Parathyroid adenoma (tissue), 2 donors: Measurements from ENCODE around the gene RTN4IP1.

Experiments used
- H2AFZ ChIP-seq: fragments of 300-600 bp; sonication (generic); one replicate; pipeline ENCODE4 v1.7.0; 2017; ENCODE audit warnings: antibody characterized with exemption, mild to moderate bottlenecking
- H3K27ac ChIP-seq: fragments of 300-600 bp; sonication (generic); one replicate; pipeline ENCODE4 v1.7.0; 2017
- H3K27me3 ChIP-seq: fragments of 300-600 bp; sonication (generic); one replicate; pipeline ENCODE4 v1.7.0; 2017; ENCODE audit warnings: low read length; ENCODE audit not compliant: control insufficient read depth, insufficient read depth
- H3K36me3 ChIP-seq: fragments of 300-600 bp; sonication (generic); one replicate; pipeline ENCODE4 v1.7.0; 2017; ENCODE audit warnings: low read length; ENCODE audit not compliant: control insufficient read depth, insufficient read depth
- H3K4me1 ChIP-seq: fragments of 300-600 bp; sonication (generic); one replicate; pipeline ENCODE4 v1.7.0; 2017; ENCODE audit warnings: control low read depth
- H3K4me2 ChIP-seq: fragments of 300-600 bp; sonication (generic); one replicate; pipeline ENCODE4 v1.7.0; 2017; ENCODE audit warnings: low read length
- H3K4me3 ChIP-seq: fragments of 300-600 bp; sonication (generic); one replicate; pipeline ENCODE4 v1.7.0; 2017; ENCODE audit warnings: low read depth, low read length
- H3K79me2 ChIP-seq: fragments of 300-600 bp; sonication (generic); one replicate; pipeline ENCODE4 v1.7.0; 2017; ENCODE audit warnings: control low read depth
- H3K9ac ChIP-seq: fragments of 300-600 bp; sonication (generic); one replicate; pipeline ENCODE4 v1.7.0; 2017; ENCODE audit warnings: mild to moderate bottlenecking
- H3K9me3 ChIP-seq: fragments of 300-600 bp; sonication (generic); one replicate; pipeline ENCODE4 v1.7.0; 2017; ENCODE audit warnings: low read length; ENCODE audit not compliant: control insufficient read depth
- CTCF ChIP-seq: fragments of 300-600 bp; sonication (generic); IDR thresholded peaks from one replicate; pipeline ENCODE4 v1.7.0; 2017; ENCODE audit warnings: antibody characterized with exemption, mild to moderate bottlenecking
- donor health status: primary hyperparathyroidism.

Gene RTN4IP1

GRCh38 chr6:106658469-106658868 is 29.2 kb upstream of the RTN4IP1 start:
- Histone ChIP-seq H3K9me3 (no peaks in the 10 kb centered on the region), H3K79me2 (no peaks in the 10 kb centered on the region), H3K27ac (no peak overlapping the region), H3K36me3 (no peaks in the 10 kb centered on the region), H3K4me2 (no peak overlapping the region), H3K4me3 (no peak overlapping the region), H3K4me1 (no peaks in the 10 kb centered on the region), H3K9ac (no peak overlapping the region), H2AFZ (no peak overlapping the region), H3K27me3 (no peaks in the 10 kb centered on the region)
- no peak for TF ChIP-seq CTCF

DNA sequence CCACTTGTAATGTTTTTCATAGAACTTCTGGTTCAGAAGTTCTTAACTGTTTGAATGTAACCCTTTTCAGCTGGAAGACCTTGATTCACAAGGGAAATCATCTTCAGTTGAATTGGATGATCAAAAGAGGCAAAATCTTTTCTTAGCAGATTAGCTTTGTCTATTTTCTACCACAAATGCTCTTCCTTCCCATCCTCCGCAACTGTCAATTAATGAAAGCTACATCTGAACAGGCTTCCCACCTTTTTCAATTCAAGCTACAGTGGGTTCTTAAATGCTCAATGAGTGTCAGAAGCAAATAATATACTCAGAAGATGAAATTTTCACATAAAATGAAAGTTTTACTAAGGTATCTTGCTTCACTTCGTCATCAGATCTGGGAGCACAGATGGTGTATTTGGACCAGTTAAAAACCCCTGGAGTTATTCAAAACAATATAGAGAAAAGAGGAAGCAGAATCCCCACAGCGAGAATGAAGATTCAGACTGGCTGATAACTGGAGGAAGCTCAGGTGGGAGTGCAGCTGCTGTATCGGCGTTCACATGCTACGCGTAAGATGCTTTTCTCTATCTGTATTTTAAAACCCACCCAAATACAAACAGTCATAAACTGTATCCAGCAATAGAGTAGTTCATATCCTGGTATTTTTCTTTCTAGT is 19.5 kb upstream of the RTN4IP1 start:
- no peak overlapping the region for H2AFZ ChIP-seq
- no peaks in the 10 kb centered on the region for H3K4me1 ChIP-seq
- H3K4me2 ChIP-seq, result no peak overlapping the region
- H3K27ac ChIP-seq, result no peak overlapping the region
- no peak for TF ChIP-seq CTCF
- no peaks in the 10 kb centered on the region for H3K27me3 ChIP-seq
- no peaks in the 10 kb centered on the region for H3K36me3 ChIP-seq
- H3K9ac ChIP-seq, result no peak overlapping the region
- H3K4me3 ChIP-seq, result no peak overlapping the region
- H3K79me2 ChIP-seq, result no peaks in the 10 kb centered on the region
- no peaks in the 10 kb centered on the region for H3K9me3 ChIP-seq

DNA sequence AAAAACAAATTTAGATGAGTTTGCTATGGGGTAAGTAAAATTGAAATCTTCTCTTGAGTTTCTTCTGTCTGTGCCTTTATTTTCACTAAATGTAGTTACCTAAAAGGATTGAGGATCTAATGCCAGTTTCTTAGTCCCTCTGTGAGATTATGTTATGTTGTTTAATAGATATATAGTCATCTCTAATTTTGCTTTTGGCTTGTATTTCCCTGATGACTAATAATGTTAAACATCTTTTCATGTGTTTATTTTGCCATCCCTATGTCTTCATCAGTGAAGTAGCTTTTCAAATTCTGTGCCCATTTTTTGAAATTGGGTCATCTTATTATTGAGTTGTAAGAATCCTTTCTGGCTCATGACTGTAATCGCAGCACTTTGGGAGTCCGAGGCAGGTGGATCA is 13.8 kb upstream of the RTN4IP1 start:
- Histone ChIP-seq H3K4me1 (no peaks in the 10 kb centered on the region), H3K27me3 (no peaks in the 10 kb centered on the region), H3K36me3 (no peaks in the 10 kb centered on the region), H3K4me2 (no peak overlapping the region), H2AFZ (no peak overlapping the region), H3K9me3 (no peaks in the 10 kb centered on the region), H3K9ac (no peak overlapping the region), H3K79me2 (peaks cover 6% of the 10 kb centered on the region), H3K27ac (no peak overlapping the region), H3K4me3 (no peak overlapping the region)
- TF ChIP-seq CTCF, result no peak

GRCh38 chr6:106642476-106642875 is 13.2 kb upstream of the RTN4IP1 start:
- H3K4me3 ChIP-seq, result no peak overlapping the region
- TF ChIP-seq CTCF, result no peak
- H3K9ac ChIP-seq, result no peak overlapping the region
- no peak overlapping the region for H3K27ac ChIP-seq
- H3K27me3 ChIP-seq, result no peaks in the 10 kb centered on the region
- H3K9me3 ChIP-seq, result no peaks in the 10 kb centered on the region
- H3K4me1 ChIP-seq, result no peaks in the 10 kb centered on the region
- H3K79me2 ChIP-seq, result peaks cover 6% of the 10 kb centered on the region
- no peak overlapping the region for H3K4me2 ChIP-seq
- H3K36me3 ChIP-seq, result no peaks in the 10 kb centered on the region
- no peak overlapping the region for H2AFZ ChIP-seq

DNA sequence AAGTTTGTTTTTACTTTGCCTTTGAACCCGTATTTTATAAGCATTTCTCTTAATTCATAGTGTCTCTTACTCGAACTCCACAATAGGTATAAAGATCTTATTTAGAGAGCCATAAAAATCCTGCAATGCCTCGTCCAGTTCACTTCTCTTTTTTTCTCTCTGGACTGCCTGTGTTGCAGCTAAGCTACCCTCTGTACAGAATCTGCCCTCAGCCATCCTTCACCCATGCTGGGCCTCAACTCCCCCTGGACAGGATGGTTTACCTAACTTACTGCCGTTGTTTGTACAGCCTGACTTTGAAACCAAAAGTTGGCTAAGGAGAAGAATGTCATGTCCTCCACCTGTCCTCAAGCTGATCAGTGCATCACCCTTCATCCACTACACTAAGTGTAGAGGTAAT is 10.5 kb upstream of the RTN4IP1 start:
- TF ChIP-seq CTCF, result no peak
- no peak overlapping the region for H3K4me2 ChIP-seq
- peaks cover 13% of the 10 kb centered on the region for H3K79me2 ChIP-seq
- H3K36me3 ChIP-seq, result no peaks in the 10 kb centered on the region
- H3K27ac ChIP-seq, result no peak overlapping the region
- no peak overlapping the region for H3K4me3 ChIP-seq
- no peak overlapping the region for H3K9ac ChIP-seq
- H3K4me1 ChIP-seq, result no peaks in the 10 kb centered on the region
- no peaks in the 10 kb centered on the region for H3K27me3 ChIP-seq
- no peaks in the 10 kb centered on the region for H3K9me3 ChIP-seq
- no peak overlapping the region for H2AFZ ChIP-seq
